ENCODE data around the gene SNCG.

Gene SNCG

DNA sequence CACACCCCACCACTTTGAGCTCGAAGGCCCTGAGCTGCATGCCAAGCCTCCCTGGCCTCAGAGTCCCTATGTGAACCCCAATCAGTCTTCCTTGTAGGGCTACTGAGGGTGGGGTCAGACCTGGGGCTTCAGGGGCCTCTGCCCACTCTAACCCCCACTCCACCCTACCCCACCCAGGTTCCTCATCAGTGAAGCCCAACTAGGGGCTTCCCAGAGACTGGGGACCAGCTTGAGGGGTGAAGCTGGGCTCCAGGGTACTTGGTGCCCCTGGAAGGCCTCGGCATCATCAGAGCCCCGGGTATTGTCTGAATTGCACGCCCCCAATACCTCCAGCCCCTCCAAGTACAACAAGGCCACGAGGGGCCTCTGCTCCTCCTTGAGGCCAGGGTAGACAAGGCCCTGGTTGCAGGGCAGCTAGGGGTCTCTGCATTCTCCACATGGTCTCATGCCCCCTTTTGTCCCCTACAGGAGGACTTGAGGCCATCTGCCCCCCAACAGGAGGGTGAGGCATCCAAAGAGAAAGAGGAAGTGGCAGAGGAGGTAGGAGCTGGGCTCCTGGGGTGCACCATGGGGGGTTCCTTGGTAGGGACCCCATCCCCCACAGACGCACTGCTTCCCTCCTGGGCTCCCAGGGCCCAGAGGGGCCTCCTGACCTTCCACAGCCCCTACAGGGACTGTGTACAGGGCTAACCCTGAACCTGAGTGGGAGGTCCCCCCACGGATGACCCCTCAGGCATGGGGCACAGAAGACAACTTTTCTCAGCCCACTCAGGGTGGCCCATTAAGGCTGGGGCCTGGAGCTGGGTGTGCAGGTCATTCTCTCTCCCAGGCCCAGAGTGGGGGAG, 4.0 kb downstream of the SNCG start:
- no peak overlapping the region for H3K14ac ChIP-seq (ENCODE audit: low read length in 2 of 2)
- no peak overlapping the region for H2BK5ac ChIP-seq (ENCODE audit: low read depth, low read length, poor library complexity, severe bottlenecking)
- peak overlapping the region in 1 of 2 experiments; percentile 13 for H3K18ac ChIP-seq (ENCODE audit: low read depth in 1 of 2, low read length in 2 of 2)
- no peak overlapping the region for H2BK120ac ChIP-seq (ENCODE audit: low read depth, low read length)
- H3K4me1 ChIP-seq (ENCODE audit: control insufficient read depth, insufficient read depth, low read depth, low read length) = peaks cover 31% of the 10 kb centered on the region
- peak overlapping the region; percentile 44 for H2BK15ac ChIP-seq (ENCODE audit: low read depth, poor library complexity, severe bottlenecking)
- no peak overlapping the region for H3K4me3 ChIP-seq (ENCODE audit: insufficient read depth in 1 of 2, low read depth in 1 of 2, low read length in 2 of 2)
- H4K8ac ChIP-seq (ENCODE audit: low read length) = no peak overlapping the region
- H3K27ac ChIP-seq (ENCODE audit: low read length, poor library complexity, severe bottlenecking) = no peak overlapping the region
- H3K9ac ChIP-seq (ENCODE audit: low read length) = no peak overlapping the region
- H4K91ac ChIP-seq (ENCODE audit: low read length) = peak overlapping the region; percentile 64
- DNase-seq = no peak
- no peaks in the 10 kb centered on the region for H3K9me3 ChIP-seq (ENCODE audit: control insufficient read depth, low read length)
- H3K23ac ChIP-seq (ENCODE audit: low read length in 2 of 2) = no peak overlapping the region
- no peaks in the 10 kb centered on the region for H3K36me3 ChIP-seq (ENCODE audit: control insufficient read depth in 1 of 2, insufficient read depth in 2 of 2, low read depth in 1 of 2, low read length in 2 of 2)
- no peak overlapping the region for H2AFZ ChIP-seq (ENCODE audit: low read depth, low read length)
- 90% methylated on average over 6 of the region's 7 CpGs for WGBS
- H2BK12ac ChIP-seq (ENCODE audit: low read length in 2 of 2) = no peak overlapping the region
- H3K4me2 ChIP-seq (ENCODE audit: low read length, poor library complexity, severe bottlenecking) = no peak overlapping the region
- H3K27me3 ChIP-seq (ENCODE audit: control insufficient read depth in 1 of 2, insufficient read depth in 1 of 2, low read length in 2 of 2) = no peaks in the 10 kb centered on the region
- no peaks in the 10 kb centered on the region for H3K79me1 ChIP-seq (replicated peaks; ENCODE audit: low read length, poor library complexity, severe bottlenecking)
- H3K4ac ChIP-seq (ENCODE audit: low read depth in 1 of 2, low read length in 2 of 2) = no peak overlapping the region
- H2AK5ac ChIP-seq (ENCODE audit: low read length, severe bottlenecking) = no peak overlapping the region

DNA sequence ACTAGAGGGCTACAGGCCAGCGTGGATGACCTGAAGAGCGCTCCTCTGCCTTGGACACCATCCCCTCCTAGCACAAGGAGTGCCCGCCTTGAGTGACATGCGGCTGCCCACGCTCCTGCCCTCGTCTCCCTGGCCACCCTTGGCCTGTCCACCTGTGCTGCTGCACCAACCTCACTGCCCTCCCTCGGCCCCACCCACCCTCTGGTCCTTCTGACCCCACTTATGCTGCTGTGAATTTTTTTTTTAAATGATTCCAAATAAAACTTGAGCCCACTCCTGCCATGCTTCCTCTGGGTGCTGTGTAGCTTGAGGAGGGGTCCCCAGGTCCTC, 4.5 kb downstream of the SNCG start:
- Histone ChIP-seq H3K27ac (ENCODE audit: low read length, poor library complexity, severe bottlenecking) (no peak overlapping the region), H2BK120ac (ENCODE audit: low read depth, low read length) (no peak overlapping the region)

DNA sequence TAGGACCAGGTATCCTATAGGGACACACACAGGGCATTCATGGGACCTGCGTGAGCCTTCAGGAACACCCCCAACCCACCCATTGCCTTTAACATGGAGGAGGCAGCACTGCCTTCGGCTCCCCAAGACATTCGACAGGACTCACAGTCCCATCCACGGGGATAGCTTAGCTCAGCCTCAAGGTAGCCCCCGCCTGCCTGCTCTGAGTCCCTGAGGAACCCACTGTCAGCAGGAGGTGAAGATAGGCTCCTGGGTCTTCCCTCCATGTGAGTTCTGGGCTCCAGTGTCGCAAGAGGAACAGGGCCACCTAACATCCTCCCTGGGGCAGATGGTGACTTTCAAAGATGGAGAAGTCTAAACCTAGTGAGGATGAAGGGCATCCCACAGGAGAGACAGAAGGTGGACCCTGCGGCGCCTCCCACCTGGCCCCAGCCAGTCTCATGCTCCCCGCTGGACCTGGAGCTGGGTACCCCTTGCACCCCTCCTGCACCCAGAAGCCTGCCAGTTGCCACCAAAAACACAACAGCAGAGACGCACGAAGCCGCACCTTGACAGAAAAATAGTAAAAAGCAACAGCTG, 5.0 kb downstream of the SNCG start:
- Histone ChIP-seq H3K14ac (ENCODE audit: low read length in 2 of 2) (no peak overlapping the region), H2AK5ac (ENCODE audit: low read length, severe bottlenecking) (no peak overlapping the region), H3K9ac (ENCODE audit: low read length) (no peak overlapping the region), H3K4ac (ENCODE audit: low read depth in 1 of 2, low read length in 2 of 2) (no peak overlapping the region), H2BK12ac (ENCODE audit: low read length in 2 of 2) (no peak overlapping the region), H2BK5ac (ENCODE audit: low read depth, low read length, poor library complexity, severe bottlenecking) (no peak overlapping the region), H3K9me3 (ENCODE audit: control insufficient read depth, low read length) (no peaks in the 10 kb centered on the region), H4K8ac (ENCODE audit: low read length) (no peak overlapping the region), H3K4me1 (ENCODE audit: control insufficient read depth, insufficient read depth, low read depth, low read length) (peaks cover 31% of the 10 kb centered on the region), H4K91ac (ENCODE audit: low read length) (no peak overlapping the region), H2BK120ac (ENCODE audit: low read depth, low read length) (no peak overlapping the region), H3K18ac (ENCODE audit: low read depth in 1 of 2, low read length in 2 of 2) (no peak overlapping the region), H3K79me1 (replicated peaks; ENCODE audit: low read length, poor library complexity, severe bottlenecking) (no peaks in the 10 kb centered on the region), H3K27me3 (ENCODE audit: control insufficient read depth in 1 of 2, insufficient read depth in 1 of 2, low read length in 2 of 2) (no peaks in the 10 kb centered on the region), H2AFZ (ENCODE audit: low read depth, low read length) (no peak overlapping the region), H3K36me3 (ENCODE audit: control insufficient read depth in 1 of 2, insufficient read depth in 2 of 2, low read depth in 1 of 2, low read length in 2 of 2) (peaks cover 0 to 3% of the 10 kb centered on the region in 2 experiments), H3K4me2 (ENCODE audit: low read length, poor library complexity, severe bottlenecking) (no peak overlapping the region), H3K4me3 (ENCODE audit: insufficient read depth in 1 of 2, low read depth in 1 of 2, low read length in 2 of 2) (no peak overlapping the region), H3K27ac (ENCODE audit: low read length, poor library complexity, severe bottlenecking) (no peak overlapping the region), H2BK15ac (ENCODE audit: low read depth, poor library complexity, severe bottlenecking) (no peak overlapping the region), H3K23ac (ENCODE audit: low read length in 2 of 2) (no peak overlapping the region)
- 92% methylated on average over 12 of the region's 12 CpGs for WGBS
- DNase-seq = no peak

More for the DNA sequence above, 4.5 kb downstream of the SNCG start:
- no peak overlapping the region for H2AFZ ChIP-seq (ENCODE audit: low read depth, low read length)
- peak overlapping the region; percentile 52 for H4K91ac ChIP-seq (ENCODE audit: low read length)
- H3K4me3 ChIP-seq (ENCODE audit: insufficient read depth in 1 of 2, low read depth in 1 of 2, low read length in 2 of 2) = no peak overlapping the region
- H3K9ac ChIP-seq (ENCODE audit: low read length) = no peak overlapping the region
- no peak overlapping the region for H2BK5ac ChIP-seq (ENCODE audit: low read depth, low read length, poor library complexity, severe bottlenecking)
- H2AK5ac ChIP-seq (ENCODE audit: low read length, severe bottlenecking) = no peak overlapping the region
- no peak overlapping the region for H2BK15ac ChIP-seq (ENCODE audit: low read depth, poor library complexity, severe bottlenecking)
- H3K4me2 ChIP-seq (ENCODE audit: low read length, poor library complexity, severe bottlenecking) = no peak overlapping the region
- no peak for DNase-seq
- 93% methylated on average over 7 of the region's 7 CpGs for WGBS
- H4K8ac ChIP-seq (ENCODE audit: low read length) = no peak overlapping the region
- H3K14ac ChIP-seq (ENCODE audit: low read length in 2 of 2) = no peak overlapping the region
- no peak overlapping the region for H3K23ac ChIP-seq (ENCODE audit: low read length in 2 of 2)
- H3K79me1 ChIP-seq (replicated peaks; ENCODE audit: low read length, poor library complexity, severe bottlenecking) = no peaks in the 10 kb centered on the region
- peak overlapping the region in 1 of 2 experiments; percentile 11 for H3K18ac ChIP-seq (ENCODE audit: low read depth in 1 of 2, low read length in 2 of 2)
- no peaks in the 10 kb centered on the region for H3K27me3 ChIP-seq (ENCODE audit: control insufficient read depth in 1 of 2, insufficient read depth in 1 of 2, low read length in 2 of 2)
- no peaks in the 10 kb centered on the region for H3K9me3 ChIP-seq (ENCODE audit: control insufficient read depth, low read length)
- H3K4ac ChIP-seq (ENCODE audit: low read depth in 1 of 2, low read length in 2 of 2) = no peak overlapping the region
- no peak overlapping the region for H2BK12ac ChIP-seq (ENCODE audit: low read length in 2 of 2)
- H3K4me1 ChIP-seq (ENCODE audit: control insufficient read depth, insufficient read depth, low read depth, low read length) = peaks cover 31% of the 10 kb centered on the region
- H3K36me3 ChIP-seq (ENCODE audit: control insufficient read depth in 1 of 2, insufficient read depth in 2 of 2, low read depth in 1 of 2, low read length in 2 of 2) = peaks cover 0 to 1% of the 10 kb centered on the region in 2 experiments

DNA sequence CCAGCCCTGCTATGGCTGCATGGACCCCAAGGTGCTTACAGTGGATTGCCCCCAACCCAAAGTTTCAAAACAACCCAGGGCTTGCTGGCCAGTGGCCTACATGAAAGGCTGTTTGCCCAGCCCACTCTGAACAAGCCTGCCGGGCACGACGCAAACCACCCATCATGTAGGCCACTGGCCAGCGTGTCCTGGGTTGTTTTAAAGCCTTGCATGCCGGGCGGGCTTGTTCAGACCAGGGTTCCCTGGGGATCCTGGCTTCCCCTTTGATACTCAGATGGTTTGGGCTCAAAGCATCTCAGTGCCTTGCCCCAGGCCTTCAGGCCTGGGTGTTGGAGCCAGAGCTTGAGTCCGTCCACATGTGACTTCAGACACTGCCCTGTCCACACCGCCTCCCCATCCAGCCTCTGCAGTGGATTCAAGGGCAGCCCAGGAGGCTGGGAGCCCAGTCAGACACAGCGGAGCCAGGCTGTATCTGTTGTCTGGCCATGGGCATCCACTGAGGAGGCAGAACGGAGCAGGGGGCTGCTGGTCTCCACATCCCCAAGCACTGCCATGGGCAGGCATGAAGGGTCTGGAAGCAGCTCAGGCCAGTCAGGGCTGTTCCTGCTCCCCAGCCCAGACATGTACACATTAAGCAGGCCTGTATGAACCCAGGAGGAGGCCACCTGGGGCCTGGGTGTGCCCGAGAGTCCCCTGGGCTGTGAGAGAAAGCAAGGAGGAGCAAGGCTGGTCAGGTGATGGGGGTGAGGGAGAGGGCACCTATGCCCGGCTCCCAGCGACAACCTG, 5.9 kb downstream of the SNCG start:
- Histone ChIP-seq H3K4me2 (ENCODE audit: low read length, poor library complexity, severe bottlenecking) (no peak overlapping the region), H3K36me3 (ENCODE audit: control insufficient read depth in 1 of 2, insufficient read depth in 2 of 2, low read depth in 1 of 2, low read length in 2 of 2) (peaks cover 0 to 3% of the 10 kb centered on the region in 2 experiments), H2BK5ac (ENCODE audit: low read depth, low read length, poor library complexity, severe bottlenecking) (no peak overlapping the region), H2BK12ac (ENCODE audit: low read length in 2 of 2) (no peak overlapping the region), H3K14ac (ENCODE audit: low read length in 2 of 2) (no peak overlapping the region), H2AK5ac (ENCODE audit: low read length, severe bottlenecking) (no peak overlapping the region), H3K4ac (ENCODE audit: low read depth in 1 of 2, low read length in 2 of 2) (no peak overlapping the region), H3K9me3 (ENCODE audit: control insufficient read depth, low read length) (no peaks in the 10 kb centered on the region), H3K4me1 (ENCODE audit: control insufficient read depth, insufficient read depth, low read depth, low read length) (peaks cover 26% of the 10 kb centered on the region), H2BK15ac (ENCODE audit: low read depth, poor library complexity, severe bottlenecking) (no peak overlapping the region), H4K91ac (ENCODE audit: low read length) (peak overlapping the region; percentile 30), H3K27ac (ENCODE audit: low read length, poor library complexity, severe bottlenecking) (no peak overlapping the region), H2BK120ac (ENCODE audit: low read depth, low read length) (peak overlapping the region; percentile 11), H3K18ac (ENCODE audit: low read depth in 1 of 2, low read length in 2 of 2) (peak overlapping the region in 1 of 2 experiments; percentile 5), H3K23ac (ENCODE audit: low read length in 2 of 2) (no peak overlapping the region), H3K4me3 (ENCODE audit: insufficient read depth in 1 of 2, low read depth in 1 of 2, low read length in 2 of 2) (no peak overlapping the region), H3K79me1 (replicated peaks; ENCODE audit: low read length, poor library complexity, severe bottlenecking) (no peaks in the 10 kb centered on the region), H3K27me3 (ENCODE audit: control insufficient read depth in 1 of 2, insufficient read depth in 1 of 2, low read length in 2 of 2) (no peaks in the 10 kb centered on the region), H2AFZ (ENCODE audit: low read depth, low read length) (no peak overlapping the region), H4K8ac (ENCODE audit: low read length) (no peak overlapping the region), H3K9ac (ENCODE audit: low read length) (no peak overlapping the region)
- 92% methylated on average over 10 of the region's 13 CpGs for WGBS
- no peak for DNase-seq

Data from mesenchymal stem cell (in vitro differentiated cells and primary cell).